SHP77 (cell line): ENCODE results near the gene IRF2.
A peak's percentile ranks its signal among the peaks of the same experiment; 100 is the strongest.

ENCODE experiments used
- DNase-seq, 2 experiments: peaks; one replicate each; lab custom pipeline; 2025; lab: John Stamatoyannopoulos, UW

Gene IRF2

GRCh38 chr4:184450743-184451535, 23.4 kb downstream of the IRF2 start:
- no peak for DNase-seq

- DNase-seq: no peak
Observed at GRCh38 chr4:184450045-184450444, 24.3 kb downstream of the IRF2 start.

GRCh38 chr4:184448821-184449220, 25.5 kb downstream of the IRF2 start:
- DNase-seq: no peak

- no peak for DNase-seq
Observed at GRCh38 chr4:184448141-184448540, 26.2 kb downstream of the IRF2 start.

- DNase-seq: no peak
Observed at GRCh38 chr4:184447664-184448063, 26.7 kb downstream of the IRF2 start.

- no peak for DNase-seq
Observed at GRCh38 chr4:184446132-184446658, 28.2 kb downstream of the IRF2 start.

GRCh38 chr4:184444953-184445309, 29.4 kb downstream of the IRF2 start:
- no peak for DNase-seq

GRCh38 chr4:184444215-184444952, 30.0 kb downstream of the IRF2 start:
- DNase-seq: no peak

GRCh38 chr4:184443318-184443717, 31.0 kb downstream of the IRF2 start:
- no peak for DNase-seq

GRCh38 chr4:184442314-184442635, 32.1 kb downstream of the IRF2 start:
- DNase-seq: no peak

- no peak for DNase-seq
Observed at GRCh38 chr4:184441461-184442313, 32.7 kb downstream of the IRF2 start.

GRCh38 chr4:184440595-184441358, 33.6 kb downstream of the IRF2 start:
- no peak for DNase-seq

- peak in 1 of 2 experiments; percentile 12 for DNase-seq
Observed at GRCh38 chr4:184439856-184440594, 34.3 kb downstream of the IRF2 start.

GRCh38 chr4:184439386-184439785, 35.0 kb downstream of the IRF2 start:
- no peak for DNase-seq

- peak in 1 of 2 experiments; percentile 11 for DNase-seq
Observed at GRCh38 chr4:184438375-184438774, 36.0 kb downstream of the IRF2 start.

GRCh38 chr4:184437565-184438265, 36.6 kb downstream of the IRF2 start:
- DNase-seq: no peak

- no peak for DNase-seq
Observed at GRCh38 chr4:184434501-184435066, 39.8 kb downstream of the IRF2 start.

- DNase-seq: no peak
Observed at GRCh38 chr4:184434021-184434420, 40.3 kb downstream of the IRF2 start.

GRCh38 chr4:184433258-184433892, 41.0 kb downstream of the IRF2 start:
- DNase-seq: no peak
